Smooth muscle cell (in vitro differentiated cells): Measurements from ENCODE around the gene KRT23. TPM values are rescaled to one million over a fixed set of nuclear protein-coding genes. Genes with fewer than 3 reads are reported as not detected.

Experiments
- DNase-seq: peaks from one replicate; lab custom pipeline; 2025; ENCODE audit not compliant: unreplicated experiment; lab: John Stamatoyannopoulos, UW
- H2AFZ ChIP-seq: fragments of 200-600 bp; sonication (generic); 2 replicates; pipeline ENCODE4 v1.6.0; 2016; ENCODE audit warnings: antibody characterized with exemption, low read depth, mild to moderate bottlenecking
- H3F3A ChIP-seq: fragments of 200-600 bp; sonication (generic); 2 replicates; pipeline ENCODE4 v1.6.0; 2017; ENCODE audit warnings: antibody characterized with exemption, low read depth
- H3K27ac ChIP-seq: fragments of 200-600 bp; sonication (generic); 2 replicates; pipeline ENCODE4 v1.5.1; 2016; ENCODE audit warnings: low read depth, mild to moderate bottlenecking
- H3K27me3 ChIP-seq: fragments of 200-600 bp; sonication (generic); 2 replicates; pipeline ENCODE4 v1.6.1; 2016; ENCODE audit warnings: low read depth, mild to moderate bottlenecking
- H3K36me3 ChIP-seq: fragments of 200-600 bp; sonication (generic); 2 replicates; pipeline ENCODE4 v1.5.1; 2016; ENCODE audit warnings: low read depth
- H3K4me1 ChIP-seq: fragments of 200-600 bp; sonication (generic); 2 replicates; pipeline ENCODE4 v1.5.1; 2016; ENCODE audit warnings: low read depth
- H3K4me2 ChIP-seq: fragments of 200-600 bp; sonication (generic); 2 replicates; pipeline ENCODE4 v1.6.0; 2016; ENCODE audit warnings: mild to moderate bottlenecking
- H3K4me3 ChIP-seq: fragments of 200-600 bp; sonication (generic); 2 replicates; pipeline ENCODE4 v1.5.1; 2016; ENCODE audit warnings: mild to moderate bottlenecking
- H3K79me2 ChIP-seq: fragments of 200-600 bp; sonication (generic); 2 replicates; pipeline ENCODE4 v1.6.0; 2016; ENCODE audit warnings: low read depth, mild to moderate bottlenecking
- H3K9ac ChIP-seq: fragments of 200-600 bp; sonication (generic); 2 replicates; pipeline ENCODE4 v1.6.0; 2016; ENCODE audit warnings: low read depth
- H3K9me3 ChIP-seq: fragments of 200-600 bp; sonication (generic); replicated peaks from 2 replicates; pipeline ENCODE4 v1.5.1; 2016; ENCODE audit warnings: low read depth
- H4K20me1 ChIP-seq: fragments of 200-600 bp; sonication (generic); 2 replicates; pipeline ENCODE4 v1.6.0; 2016; ENCODE audit warnings: low read depth
- CTCF ChIP-seq: fragments of 200-600 bp; sonication (generic); IDR thresholded peaks from 2 replicates; pipeline ENCODE4 v1.5.1; 2017; ENCODE audit warnings: borderline replicate concordance, mild to moderate bottlenecking, antibody characterized with exemption; ENCODE audit not compliant: insufficient read depth, poor library complexity, severe bottlenecking
- WGBS: methylation state at CpG from one replicate; pipeline ENCODE4 v1.1.7; 2016; ENCODE audit warnings: low lambda C conversion rate; 5-methylcytosine and 5-hydroxymethylcytosine counted together
- polyA plus RNA-seq: library from polyadenylated mRNA; unstranded; fragments of >200 nt; fragmentation: Nextera tagmentation; extraction: Ambion mirVana; gene quantifications from 2 replicates; pipeline ENCODE4 v1.2.1, GENCODE V29; 2016
- total RNA-seq: library from RNA; depleted of rRNA; stranded (reverse); fragments of >200 nt; gene quantifications from 2 replicates; pipeline ENCODE4 v1.2.3, GENCODE V29; 2014

Gene KRT23
- total and polyA plus RNA-seq, 2 experiments from 2014 or later: 14.4 to 46.3 TPM

DNA sequence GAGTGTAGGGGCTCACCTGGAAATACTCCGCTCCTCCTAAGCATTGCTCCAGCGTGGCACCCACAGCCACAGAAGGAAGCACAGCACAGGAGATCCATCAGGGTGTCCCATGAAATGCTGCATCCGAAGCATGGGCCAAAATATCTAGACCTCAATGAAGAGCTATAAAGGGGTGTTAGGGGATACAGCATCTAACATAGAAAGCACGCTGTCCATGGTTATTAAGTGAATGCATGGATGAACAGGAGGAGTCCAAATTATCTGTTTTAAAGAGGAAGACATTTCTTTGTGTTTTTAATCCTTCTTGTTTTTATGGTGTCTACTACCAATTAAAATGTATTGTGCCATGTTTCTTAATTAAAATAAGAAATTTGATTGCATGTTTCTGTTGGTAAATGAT, 30.8 kb downstream of the KRT23 start:
- Histone ChIP-seq H3K36me3 (no peaks in the 10 kb centered on the region), H2AFZ (no peak overlapping the region), H3K9ac (no peak overlapping the region), H3K79me2 (no peaks in the 10 kb centered on the region), H3K4me1 (peaks cover 24% of the 10 kb centered on the region), H3F3A (peaks cover 16% of the 10 kb centered on the region), H3K4me2 (no peak overlapping the region), H3K27ac (no peak overlapping the region), H3K9me3 (no peaks in the 10 kb centered on the region), H3K4me3 (no peak overlapping the region), H3K27me3 (no peaks in the 10 kb centered on the region), H4K20me1 (no peaks in the 10 kb centered on the region)
- DNase-seq: no peak
- no peak for TF ChIP-seq CTCF
- WGBS: 95% methylated on average over 4 of the region's 4 CpGs

DNA sequence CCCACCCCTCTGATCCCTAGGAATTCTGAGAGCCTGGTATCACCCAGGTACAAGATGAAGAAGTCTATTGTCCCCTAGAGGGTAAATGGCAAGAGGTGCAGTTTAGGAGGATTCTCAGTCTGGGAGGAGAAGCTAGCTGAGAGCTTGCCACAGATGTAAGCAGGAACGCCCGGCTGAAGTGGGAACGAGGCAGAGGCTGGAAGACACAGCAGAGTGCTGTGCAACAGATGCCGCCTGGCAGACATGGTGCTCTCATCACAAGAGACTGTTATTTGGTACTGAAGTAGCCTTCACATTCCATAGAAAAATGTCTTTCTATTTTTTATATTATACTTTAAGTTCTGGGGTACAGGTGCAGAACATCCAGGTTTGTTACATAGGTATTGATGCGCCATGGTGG, 32.1 kb downstream of the KRT23 start:
- H3K36me3 ChIP-seq: no peaks in the 10 kb centered on the region
- no peaks in the 10 kb centered on the region for H3K9me3 ChIP-seq
- H3K4me2 ChIP-seq: no peak overlapping the region
- no peak overlapping the region for H3K27ac ChIP-seq
- H3K9ac ChIP-seq: no peak overlapping the region
- H3K27me3 ChIP-seq: no peaks in the 10 kb centered on the region
- peaks cover 14% of the 10 kb centered on the region for H3F3A ChIP-seq
- peaks cover 20% of the 10 kb centered on the region for H3K4me1 ChIP-seq
- H3K79me2 ChIP-seq: no peaks in the 10 kb centered on the region
- H3K4me3 ChIP-seq: no peak overlapping the region
- WGBS: 96% methylated on average over 5 of the region's 5 CpGs
- no peak overlapping the region for H2AFZ ChIP-seq
- no peak for DNase-seq
- no peak for TF ChIP-seq CTCF
- no peaks in the 10 kb centered on the region for H4K20me1 ChIP-seq

DNA sequence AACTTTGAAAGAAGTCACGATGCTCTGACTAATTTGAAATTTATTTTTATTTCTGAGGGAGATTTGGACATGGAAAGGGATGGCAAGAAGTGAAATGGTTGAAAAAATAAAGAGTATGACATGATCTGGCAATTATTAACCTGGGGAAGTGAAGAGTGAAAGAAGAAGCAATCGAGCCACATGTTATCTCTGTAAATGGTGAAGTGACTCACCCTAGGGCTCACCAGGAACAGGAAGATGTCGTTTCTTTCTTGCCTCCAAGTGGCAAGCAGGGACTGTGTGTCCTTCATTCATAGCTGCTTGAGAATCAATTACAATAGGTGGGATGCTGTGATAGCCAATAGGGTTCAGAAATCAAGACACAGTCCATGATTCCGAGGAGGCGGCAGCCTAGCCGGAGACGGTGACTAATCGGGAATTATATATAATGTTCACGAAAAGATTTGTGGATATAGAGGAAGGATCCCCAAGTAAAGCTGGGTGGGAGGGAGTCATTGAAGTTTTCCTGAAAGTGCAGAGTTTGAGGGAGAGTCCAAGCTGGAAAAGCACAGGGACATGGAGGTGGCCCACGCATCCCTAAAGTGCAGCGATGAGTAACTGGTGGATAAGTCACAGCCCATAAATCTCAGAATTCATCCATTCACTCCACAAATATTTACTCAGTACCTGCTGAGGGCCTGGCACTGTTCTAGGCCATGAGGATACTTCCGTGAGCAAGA, 34.2 kb downstream of the KRT23 start:
- Histone ChIP-seq H3K36me3 (no peaks in the 10 kb centered on the region), H3F3A (peaks cover 5% of the 10 kb centered on the region), H2AFZ (peak overlapping the region; percentile 65), H3K4me2 (peak overlapping the region; percentile 65), H3K9me3 (no peaks in the 10 kb centered on the region), H3K27me3 (no peaks in the 10 kb centered on the region), H3K4me1 (peaks cover 4% of the 10 kb centered on the region), H3K9ac (peak overlapping the region; percentile 69), H4K20me1 (no peaks in the 10 kb centered on the region), H3K79me2 (no peaks in the 10 kb centered on the region), H3K27ac (peak overlapping the region; percentile 94), H3K4me3 (no peak overlapping the region)
- no peak for TF ChIP-seq CTCF
- no peak for DNase-seq
- WGBS: 36% methylated on average over 12 of the region's 12 CpGs

GRCh38 chr17:40902498-40902897, 34.9 kb downstream of the KRT23 start:
- no peaks in the 10 kb centered on the region for H4K20me1 ChIP-seq
- H3K4me3 ChIP-seq: no peak overlapping the region
- TF ChIP-seq CTCF: no peak
- no peak for DNase-seq
- no peak overlapping the region for H2AFZ ChIP-seq
- H3K4me2 ChIP-seq: peak overlapping the region; percentile 65
- H3K4me1 ChIP-seq: peaks cover 4% of the 10 kb centered on the region
- H3K27me3 ChIP-seq: no peaks in the 10 kb centered on the region
- peak overlapping the region; percentile 14 for H3K9ac ChIP-seq
- H3F3A ChIP-seq: peaks cover 5% of the 10 kb centered on the region
- 85% methylated on average over 4 of the region's 4 CpGs for WGBS
- no peaks in the 10 kb centered on the region for H3K9me3 ChIP-seq
- no peaks in the 10 kb centered on the region for H3K79me2 ChIP-seq
- H3K36me3 ChIP-seq: no peaks in the 10 kb centered on the region
- peak overlapping the region; percentile 94 for H3K27ac ChIP-seq
